Right renal pelvis (tissue), 4 donors: ENCODE measurements around the gene ERC2. TPM values are rescaled to one million over a fixed set of nuclear protein-coding genes. Genes with fewer than 3 reads are reported as not detected.

Experiments
- DNase-seq, 4 donors: peaks; one replicate each; pipeline ENCODE4 v3.0.0-alpha.2; 2013; ENCODE audit warnings: low read depth in 4 of 4, low spot score in 3 of 4, missing footprints in 1 of 4
- polyA plus RNA-seq, 4 donors: library from polyadenylated mRNA; unstranded; fragments of 120-200 nt; gene quantifications; one replicate each; pipeline ENCODE4 v1.2.1, GENCODE V29; 2013; ENCODE audit not compliant: insufficient read length in 4 of 4

The ERC2 gene
- polyA plus RNA-seq, 4 donors, result 2.3 to 3.4 (median 3.0) TPM

GRCh38 chr3:55481744-55482495 is 986.3 kb downstream of the ERC2 start:
- no peak for DNase-seq

GRCh38 chr3:55480911-55481743 is 987.1 kb downstream of the ERC2 start:
- no peak for DNase-seq

- DNase-seq, result no peak
These were observed 990.7 kb downstream of the ERC2 start for GRCh38 chr3:55477306-55478303.

GRCh38 chr3:55476515-55476914 is 991.8 kb downstream of the ERC2 start:
- DNase-seq, result no peak

- DNase-seq, result no peak
These were observed 994.0 kb downstream of the ERC2 start for GRCh38 chr3:55474213-55474632.

GRCh38 chr3:55473788-55474187 is 994.5 kb downstream of the ERC2 start:
- DNase-seq, result no peak

GRCh38 chr3:55471522-55472280 is 996.6 kb downstream of the ERC2 start:
- DNase-seq, result no peak

- no peak for DNase-seq
These were observed 997.2 kb downstream of the ERC2 start for GRCh38 chr3:55471084-55471483.

- DNase-seq, result no peak
These were observed 998.2 kb downstream of the ERC2 start for GRCh38 chr3:55469957-55470526.

- DNase-seq, result no peak
These were observed 1000.0 kb downstream of the ERC2 start for GRCh38 chr3:55468251-55468650.

- DNase-seq, result no peak
These were observed 1001.2 kb downstream of the ERC2 start for GRCh38 chr3:55467099-55467498.

GRCh38 chr3:55466526-55466925 is 1001.7 kb downstream of the ERC2 start:
- DNase-seq, result no peak

GRCh38 chr3:55461896-55462295 is 1006.4 kb downstream of the ERC2 start:
- DNase-seq, result no peak

- DNase-seq, result no peak
These were observed 1008.4 kb downstream of the ERC2 start for GRCh38 chr3:55459838-55460237.

Other genes with a start within 250 kb of the ERC2 start
- 10 to 100 TPM; 24.2 to 34.3 (median 30.5) TPM for gene CCDC66, start 88.7 kb upstream of the ERC2 start, polyA plus RNA-seq
- gene TASOR, start 214.8 kb upstream of the ERC2 start, polyA plus RNA-seq, result 10 to 100 TPM; 64.3 to 88.1 (median 79.1) TPM